ENCODE measurements around the gene CCDC69. TPM values are rescaled to one million over a fixed set of nuclear protein-coding genes. Genes with fewer than 3 reads are reported as not detected.

CCDC69 gene
- total and polyA plus RNA-seq, 2 of the 8 experiments (the other 6 are each of a cell fraction or from before 2014, with no cell fraction given), result 8.4 to 10.8 TPM

GRCh38 chr5:151150471-151151262 lies 73.2 kb downstream of the CCDC69 start:
- Histone ChIP-seq H4K91ac (replicated peaks; ENCODE audit: insufficient read length, low read length) (no peak overlapping the region), H3K14ac (ENCODE audit: insufficient read length) (no peak overlapping the region), H2BK5ac (ENCODE audit: low read depth, low read length) (no peak overlapping the region), H2AK5ac (ENCODE audit: low read depth, low read length) (no peak overlapping the region), H3K9ac (replicated peaks in 1 of 4; ENCODE audit: extremely low read depth in 1 of 4, low read depth in 3 of 4, low read length in 3 of 4) (no peak overlapping the region), H3K23ac (ENCODE audit: insufficient read length) (no peak overlapping the region), H4K5ac (ENCODE audit: insufficient read length, low read depth, low read length) (no peak overlapping the region), H3K9me3 (ENCODE audit: insufficient read depth in 2 of 2, low read depth in 1 of 2, low read length in 1 of 2) (no peaks in the 10 kb centered on the region), H3K4me2 (ENCODE audit: insufficient read depth in 1 of 2, low read depth in 2 of 2, low read length in 2 of 2) (no peak overlapping the region; a peak in 1 of 4 replicates), H3K36me3 (ENCODE audit: control insufficient read depth in 2 of 4, insufficient read depth in 4 of 4, low read length in 3 of 4) (peaks cover 0 to 3% (median 0%) of the 10 kb centered on the region in 4 experiments; a peak in 1 of 8 replicates), H3K23me2 (ENCODE audit: low read depth, low read length) (no peaks in the 10 kb centered on the region), H3K56ac (replicated peaks; ENCODE audit: insufficient read length, low read depth, low read length) (no peak overlapping the region), H3K27me3 (replicated peaks in 1 of 4; ENCODE audit: control insufficient read depth in 3 of 4, extremely low read depth in 1 of 4, insufficient read depth in 3 of 4, low read length in 3 of 4) (no peaks in the 10 kb centered on the region), H2BK120ac (replicated peaks; ENCODE audit: low read depth, low read length) (no peak overlapping the region), H4K20me1 (replicated peaks in 1 of 2; ENCODE audit: control insufficient read depth in 1 of 2, insufficient read depth in 2 of 2, low read length in 2 of 2) (no peaks in the 10 kb centered on the region), H3K27ac (ENCODE audit: low read depth, low read length) (no peak overlapping the region), H2BK12ac (ENCODE audit: low read depth, low read length) (no peak overlapping the region), H4K8ac (ENCODE audit: extremely low read depth, insufficient read depth, low read length) (no peak overlapping the region), H3K79me1 (ENCODE audit: low read depth, low read length) (no peaks in the 10 kb centered on the region; the same call in 1 of the 2 replicates), H2BK15ac (ENCODE audit: low read length) (no peak overlapping the region), H3K4me1 (replicated peaks in 1 of 4; ENCODE audit: control insufficient read depth in 3 of 4, insufficient read depth in 4 of 4, low read length in 3 of 4) (peaks cover 0 to 9% (median 4%) of the 10 kb centered on the region in 4 experiments; a peak in 4 of 7 replicates), H3K4me3 (ENCODE audit: extremely low read depth in 1 of 4, insufficient read depth in 2 of 4, low read depth in 3 of 4, low read length in 4 of 4) (no peak overlapping the region), H3K4ac (replicated peaks; ENCODE audit: insufficient read length, low read depth, low read length) (no peak overlapping the region), H2BK20ac (ENCODE audit: low read length) (no peak overlapping the region), H3K79me2 (ENCODE audit: control insufficient read depth in 1 of 2, insufficient read depth in 2 of 2, low read length in 2 of 2) (peaks cover 0 to 6% of the 10 kb centered on the region in 2 experiments; a peak in 1 of 4 replicates), H2AFZ (ENCODE audit: low read length) (no peak overlapping the region), H3K18ac (ENCODE audit: extremely low read depth, low read length) (no peak overlapping the region)
- TF ChIP-seq POLR2A (IDR thresholded peaks at IDR 0.05; ENCODE audit: control extremely low read depth in 1 of 2, low read depth in 2 of 2, low read length in 2 of 2), result 0 out of 3 replicates have a peak, but pooled peaks of 1 of the 2 experiments have one; percentile 28
- TF ChIP-seq ATF3 (IDR thresholded peaks at IDR 0.05; ENCODE audit: insufficient read depth, low read depth, low read length), result no peak
- no peak for TF ChIP-seq BCL11A (IDR thresholded peaks at IDR 0.05; ENCODE audit: low read depth in 2 of 2, low read length in 2 of 2)
- DNase-seq (ENCODE audit: low read depth in 1 of 2, low spot score in 2 of 2) (no peak), FAIRE-seq (no peak)
- ChIA-PET CTCF (ENCODE audit: partially characterized antibody) (interaction anchor here (0.6 to 6.9 kb wide), 13 partner anchors 9 to 390 kb away, joined by 3 to 58 read pairs (median 5); no protein-coding TSS in a partner anchor), POLR2A (ENCODE audit: partially characterized antibody) (interaction anchor here (0.6 to 2.0 kb wide), 4 partner anchors 10 to 21 kb away, joined by 3 to 7 read pairs (median 4); no protein-coding TSS in a partner anchor)
- WGBS, 2 experiments (ENCODE audit: extremely low coverage in 1 of 2, insufficient coverage in 1 of 2, insufficient read length in 1 of 2, insufficient replicate concordance in 2 of 2, low coverage in 1 of 2, low lambda C conversion rate in 2 of 2, missing lambda C conversion rate in 1 of 2), result 75% methylated on average over 5 of the region's 5 CpGs; no CpG with 5 or more reads in 1 of the 2 experiments
